ENCODE results near the gene FBXL16. TPM values are rescaled to one million over a fixed set of nuclear protein-coding genes. Genes with fewer than 3 reads are reported as not detected.

The FBXL16 gene
- polyA plus RNA-seq, 2 donors, result 8.0 to 13.0 TPM

- no peaks in the 10 kb centered on the region for H3K9me3 ChIP-seq (ENCODE audit: control insufficient read depth in 2 of 2, insufficient read depth in 1 of 2, low read depth in 1 of 2, low read length in 1 of 2)
- H3K36me3 ChIP-seq (ENCODE audit: control insufficient read depth in 2 of 2, insufficient read depth in 2 of 2, low read length in 1 of 2), result no peaks in the 10 kb centered on the region
- no peak overlapping the region for H3K4me3 ChIP-seq (ENCODE audit: low read depth in 1 of 2, low read length in 2 of 2)
- H3K27me3 ChIP-seq (ENCODE audit: control insufficient read depth in 1 of 2, insufficient read depth in 2 of 2, low read length in 2 of 2), result peaks cover 6 to 37% of the 10 kb centered on the region in 2 donors
- 69 to 72% methylated on average over 6 to 7 of the region's 7 CpGs for WGBS, 2 donors
- H3K4me1 ChIP-seq (ENCODE audit: control insufficient read depth in 2 of 2, insufficient read depth in 2 of 2, low read length in 1 of 2), result peaks cover 10 to 20% of the 10 kb centered on the region in 2 donors
- H3K27ac ChIP-seq (ENCODE audit: low read depth in 2 of 2, low read length in 1 of 2), result no peak overlapping the region
Observed at GRCh38 chr16:704047-704446, 1.6 kb downstream of the FBXL16 start.

GRCh38 chr16:703406-703805, 2.2 kb downstream of the FBXL16 start:
- 70 to 80% methylated on average over 12 of the region's 12 CpGs for WGBS, 2 donors
- no peaks in the 10 kb centered on the region for H3K36me3 ChIP-seq (ENCODE audit: control insufficient read depth in 2 of 2, insufficient read depth in 2 of 2, low read length in 1 of 2)
- no peak overlapping the region for H3K4me3 ChIP-seq (ENCODE audit: low read depth in 1 of 2, low read length in 2 of 2)
- H3K4me1 ChIP-seq (ENCODE audit: control insufficient read depth in 2 of 2, insufficient read depth in 2 of 2, low read length in 1 of 2), result peaks cover 10 to 20% of the 10 kb centered on the region in 2 donors
- H3K9me3 ChIP-seq (ENCODE audit: control insufficient read depth in 2 of 2, insufficient read depth in 1 of 2, low read depth in 1 of 2, low read length in 1 of 2), result no peaks in the 10 kb centered on the region
- H3K27me3 ChIP-seq (ENCODE audit: control insufficient read depth in 1 of 2, insufficient read depth in 2 of 2, low read length in 2 of 2), result peaks cover 6 to 36% of the 10 kb centered on the region in 2 donors
- no peak overlapping the region for H3K27ac ChIP-seq (ENCODE audit: low read depth in 2 of 2, low read length in 1 of 2)

GRCh38 chr16:702341-702740, 3.3 kb downstream of the FBXL16 start:
- Histone ChIP-seq H3K27me3 (ENCODE audit: control insufficient read depth in 1 of 2, insufficient read depth in 2 of 2, low read length in 2 of 2) (peaks cover 6 to 36% of the 10 kb centered on the region in 2 donors), H3K9me3 (ENCODE audit: control insufficient read depth in 2 of 2, insufficient read depth in 1 of 2, low read depth in 1 of 2, low read length in 1 of 2) (no peaks in the 10 kb centered on the region), H3K4me1 (ENCODE audit: control insufficient read depth in 2 of 2, insufficient read depth in 2 of 2, low read length in 1 of 2) (peaks cover 8 to 15% of the 10 kb centered on the region in 2 donors), H3K4me3 (ENCODE audit: low read depth in 1 of 2, low read length in 2 of 2) (no peak overlapping the region), H3K36me3 (ENCODE audit: control insufficient read depth in 2 of 2, insufficient read depth in 2 of 2, low read length in 1 of 2) (no peaks in the 10 kb centered on the region), H3K27ac (ENCODE audit: low read depth in 2 of 2, low read length in 1 of 2) (no peak overlapping the region)
- WGBS, 2 donors, result 82 to 83% methylated on average over 19 of the region's 19 CpGs

GRCh38 chr16:700684-701584, 4.7 kb downstream of the FBXL16 start:
- Histone ChIP-seq H3K36me3 (ENCODE audit: control insufficient read depth in 2 of 2, insufficient read depth in 2 of 2, low read length in 1 of 2) (no peaks in the 10 kb centered on the region), H3K4me3 (ENCODE audit: low read depth in 1 of 2, low read length in 2 of 2) (no peak overlapping the region), H3K27me3 (ENCODE audit: control insufficient read depth in 1 of 2, insufficient read depth in 2 of 2, low read length in 2 of 2) (peaks cover 6 to 30% of the 10 kb centered on the region in 2 donors), H3K4me1 (ENCODE audit: control insufficient read depth in 2 of 2, insufficient read depth in 2 of 2, low read length in 1 of 2) (peaks cover 2 to 9% of the 10 kb centered on the region in 2 donors), H3K27ac (ENCODE audit: low read depth in 2 of 2, low read length in 1 of 2) (no peak overlapping the region), H3K9me3 (ENCODE audit: control insufficient read depth in 2 of 2, insufficient read depth in 1 of 2, low read depth in 1 of 2, low read length in 1 of 2) (no peaks in the 10 kb centered on the region)
- 5 to 6% methylated on average over 61 to 76 of the region's 76 CpGs for WGBS, 2 donors

- Histone ChIP-seq H3K36me3 (ENCODE audit: control insufficient read depth in 2 of 2, insufficient read depth in 2 of 2, low read length in 1 of 2) (no peaks in the 10 kb centered on the region), H3K27ac (ENCODE audit: low read depth in 2 of 2, low read length in 1 of 2) (no peak overlapping the region), H3K27me3 (ENCODE audit: control insufficient read depth in 1 of 2, insufficient read depth in 2 of 2, low read length in 2 of 2) (peaks cover 6 to 19% of the 10 kb centered on the region in 2 donors), H3K9me3 (ENCODE audit: control insufficient read depth in 2 of 2, insufficient read depth in 1 of 2, low read depth in 1 of 2, low read length in 1 of 2) (no peaks in the 10 kb centered on the region), H3K4me1 (ENCODE audit: control insufficient read depth in 2 of 2, insufficient read depth in 2 of 2, low read length in 1 of 2) (peaks cover 0 to 15% of the 10 kb centered on the region in 2 donors), H3K4me3 (ENCODE audit: low read depth in 1 of 2, low read length in 2 of 2) (no peak overlapping the region)
- 63 to 68% methylated on average over 18 to 19 of the region's 19 CpGs for WGBS, 2 donors
Observed at GRCh38 chr16:698911-699671, 6.5 kb downstream of the FBXL16 start.

GRCh38 chr16:695355-696089, 10.1 kb downstream of the FBXL16 start:
- Histone ChIP-seq H3K27ac (ENCODE audit: low read depth in 2 of 2, low read length in 1 of 2) (peak overlapping the region; percentile 91 to 93), H3K9me3 (ENCODE audit: control insufficient read depth in 2 of 2, insufficient read depth in 1 of 2, low read depth in 1 of 2, low read length in 1 of 2) (no peaks in the 10 kb centered on the region), H3K27me3 (ENCODE audit: control insufficient read depth in 1 of 2, insufficient read depth in 2 of 2, low read length in 2 of 2) (no peaks in the 10 kb centered on the region), H3K4me1 (ENCODE audit: control insufficient read depth in 2 of 2, insufficient read depth in 2 of 2, low read length in 1 of 2) (peaks cover 0 to 17% of the 10 kb centered on the region in 2 donors), H3K4me3 (ENCODE audit: low read depth in 1 of 2, low read length in 2 of 2) (peak overlapping the region; percentile 46 to 54), H3K36me3 (ENCODE audit: control insufficient read depth in 2 of 2, insufficient read depth in 2 of 2, low read length in 1 of 2) (no peaks in the 10 kb centered on the region)
- WGBS, 2 donors, result 2% methylated on average over 71 of the region's 71 CpGs

- Histone ChIP-seq H3K27me3 (ENCODE audit: control insufficient read depth in 1 of 2, insufficient read depth in 2 of 2, low read length in 2 of 2) (no peaks in the 10 kb centered on the region), H3K4me3 (ENCODE audit: low read depth in 1 of 2, low read length in 2 of 2) (peak overlapping the region; percentile 46 to 59), H3K9me3 (ENCODE audit: control insufficient read depth in 2 of 2, insufficient read depth in 1 of 2, low read depth in 1 of 2, low read length in 1 of 2) (no peaks in the 10 kb centered on the region), H3K27ac (ENCODE audit: low read depth in 2 of 2, low read length in 1 of 2) (peak overlapping the region; percentile 84 to 91), H3K36me3 (ENCODE audit: control insufficient read depth in 2 of 2, insufficient read depth in 2 of 2, low read length in 1 of 2) (no peaks in the 10 kb centered on the region), H3K4me1 (ENCODE audit: control insufficient read depth in 2 of 2, insufficient read depth in 2 of 2, low read length in 1 of 2) (peaks cover 0 to 17% of the 10 kb centered on the region in 2 donors)
- 0 to 2% methylated on average over 28 to 37 of the region's 37 CpGs for WGBS, 2 donors
Observed at GRCh38 chr16:694863-695354, 10.7 kb downstream of the FBXL16 start.

GRCh38 chr16:694187-694862, 11.3 kb downstream of the FBXL16 start:
- Histone ChIP-seq H3K27me3 (ENCODE audit: control insufficient read depth in 1 of 2, insufficient read depth in 2 of 2, low read length in 2 of 2) (no peaks in the 10 kb centered on the region), H3K4me3 (ENCODE audit: low read depth in 1 of 2, low read length in 2 of 2) (peak overlapping the region; percentile 46 to 59), H3K9me3 (ENCODE audit: control insufficient read depth in 2 of 2, insufficient read depth in 1 of 2, low read depth in 1 of 2, low read length in 1 of 2) (no peaks in the 10 kb centered on the region), H3K27ac (ENCODE audit: low read depth in 2 of 2, low read length in 1 of 2) (peak overlapping the region; percentile 84 to 91), H3K4me1 (ENCODE audit: control insufficient read depth in 2 of 2, insufficient read depth in 2 of 2, low read length in 1 of 2) (peaks cover 2 to 23% of the 10 kb centered on the region in 2 donors), H3K36me3 (ENCODE audit: control insufficient read depth in 2 of 2, insufficient read depth in 2 of 2, low read length in 1 of 2) (no peaks in the 10 kb centered on the region)
- WGBS, 2 donors, result 4 to 7% methylated on average over 38 to 64 of the region's 64 CpGs
